A549 (cell line): ENCODE measurements around the gene CHEK2.

ENCODE experiments used
- CTCF ChIP-seq: fragments of >200 bp; sonication (Bioruptor Twin); formaldehyde crosslinking; IDR thresholded peaks from 3 replicates; pipeline ENCODE4 v1.5.1; 2016
- E2F6 ChIP-seq: IDR thresholded peaks from 2 replicates; pipeline ENCODE4 v1.6.1; 2012; ENCODE audit warnings: low read depth, borderline replicate concordance
- HES2 ChIP-seq: fragments of >200 bp; sonication (Bioruptor Twin); formaldehyde crosslinking; IDR thresholded peaks from 2 replicates; pipeline ENCODE4 v1.6.1; 2016
- KDM1A ChIP-seq: fragments of 200-600 bp; sonication (generic); IDR thresholded peaks from 2 replicates; pipeline ENCODE4 v1.6.1; 2016; ENCODE audit warnings: low read depth, mild to moderate bottlenecking
- KDM5A ChIP-seq: fragments of 200-600 bp; sonication (generic); IDR thresholded peaks from 2 replicates; pipeline ENCODE4 v1.6.1; 2016; ENCODE audit warnings: antibody characterized with exemption, mild to moderate bottlenecking
- MAX ChIP-seq: IDR thresholded peaks from 2 replicates; pipeline ENCODE4 v1.6.1; 2012
- POLR2A ChIP-seq: IDR thresholded peaks from 2 replicates; pipeline ENCODE4 v1.6.1; 2012; ENCODE audit warnings: mild to moderate bottlenecking, low read length
- REST ChIP-seq: fragments of 200-600 bp; sonication (generic); IDR thresholded peaks from 2 replicates; pipeline ENCODE4 v1.6.1; 2016; ENCODE audit warnings: antibody characterized with exemption, mild to moderate bottlenecking, moderate library complexity
- RNF2 ChIP-seq: fragments of 200-600 bp; sonication (generic); IDR thresholded peaks from 2 replicates; pipeline ENCODE4 v1.6.1; 2016; ENCODE audit warnings: low read depth, mild to moderate bottlenecking, antibody characterized with exemption, moderate library complexity, borderline replicate concordance
- SMC3 ChIP-seq: fragments of >200 bp; sonication (Bioruptor Twin); formaldehyde crosslinking; IDR thresholded peaks from 3 replicates; pipeline ENCODE4 v1.6.1; 2018; ENCODE audit warnings: inconsistent platforms

GRCh38 chr22:28670756-28671155 lies 70.9 kb downstream of the CHEK2 start:
- TF ChIP-seq CTCF (no peak), RNF2 (no peak), SMC3 (no peak), MAX (no peak), POLR2A (no peak), HES2 (no peak), KDM1A (no peak), E2F6 (no peak), REST (no peak), KDM5A (no peak)
